Coronary artery (tissue), 2 donors: ENCODE data around the gene MEX3C.

Experiments used
- DNase-seq: peaks from one replicate; pipeline ENCODE4 v3.0.0-alpha.2; 2017; ENCODE audit warnings: low spot score
- H3K27ac ChIP-seq, 2 donors: fragments of 200-600 bp; sonication (generic); one replicate each; pipeline ENCODE4 v1.5.1; 2016 to 2019
- H3K4me3 ChIP-seq: fragments of 200-600 bp; sonication (generic); 2 replicates; pipeline ENCODE4 v1.5.1; 2016; ENCODE audit warnings: mild to moderate bottlenecking, moderate library complexity
- TF ChIP-seq, protein P1 (sequence below): fragments of 200-600 bp; sonication (generic); IDR thresholded peaks from one replicate; pipeline ENCODE4 v1.5.1; 2019; ENCODE audit warnings: antibody characterized with exemption

Gene MEX3C

DNA sequence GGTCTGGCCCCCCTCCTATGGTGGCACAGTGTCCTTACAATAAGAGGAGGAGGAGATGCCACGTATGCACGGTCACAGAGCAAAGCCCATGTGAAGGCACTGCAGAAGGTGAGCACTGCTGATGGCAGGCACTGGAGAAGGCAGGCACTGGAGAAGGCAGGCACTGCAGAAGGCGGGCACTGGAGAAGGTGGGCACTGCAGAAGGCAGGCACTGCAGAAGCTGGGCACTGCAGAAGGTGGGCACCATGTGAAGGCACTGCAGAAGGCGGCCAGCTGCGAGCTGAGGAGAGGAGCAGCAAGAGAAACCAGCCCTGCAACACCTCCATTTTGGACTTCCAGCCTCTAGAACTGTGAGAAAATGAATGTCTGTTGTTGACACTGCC, 46.3 kb downstream of the MEX3C start:
- no peak for DNase-seq
- Histone ChIP-seq H3K4me3 (no peak overlapping the region), H3K27ac (no peak overlapping the region)
- TF ChIP-seq, protein P1, sequence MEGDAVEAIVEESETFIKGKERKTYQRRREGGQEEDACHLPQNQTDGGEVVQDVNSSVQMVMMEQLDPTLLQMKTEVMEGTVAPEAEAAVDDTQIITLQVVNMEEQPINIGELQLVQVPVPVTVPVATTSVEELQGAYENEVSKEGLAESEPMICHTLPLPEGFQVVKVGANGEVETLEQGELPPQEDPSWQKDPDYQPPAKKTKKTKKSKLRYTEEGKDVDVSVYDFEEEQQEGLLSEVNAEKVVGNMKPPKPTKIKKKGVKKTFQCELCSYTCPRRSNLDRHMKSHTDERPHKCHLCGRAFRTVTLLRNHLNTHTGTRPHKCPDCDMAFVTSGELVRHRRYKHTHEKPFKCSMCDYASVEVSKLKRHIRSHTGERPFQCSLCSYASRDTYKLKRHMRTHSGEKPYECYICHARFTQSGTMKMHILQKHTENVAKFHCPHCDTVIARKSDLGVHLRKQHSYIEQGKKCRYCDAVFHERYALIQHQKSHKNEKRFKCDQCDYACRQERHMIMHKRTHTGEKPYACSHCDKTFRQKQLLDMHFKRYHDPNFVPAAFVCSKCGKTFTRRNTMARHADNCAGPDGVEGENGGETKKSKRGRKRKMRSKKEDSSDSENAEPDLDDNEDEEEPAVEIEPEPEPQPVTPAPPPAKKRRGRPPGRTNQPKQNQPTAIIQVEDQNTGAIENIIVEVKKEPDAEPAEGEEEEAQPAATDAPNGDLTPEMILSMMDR: no peak

DNA sequence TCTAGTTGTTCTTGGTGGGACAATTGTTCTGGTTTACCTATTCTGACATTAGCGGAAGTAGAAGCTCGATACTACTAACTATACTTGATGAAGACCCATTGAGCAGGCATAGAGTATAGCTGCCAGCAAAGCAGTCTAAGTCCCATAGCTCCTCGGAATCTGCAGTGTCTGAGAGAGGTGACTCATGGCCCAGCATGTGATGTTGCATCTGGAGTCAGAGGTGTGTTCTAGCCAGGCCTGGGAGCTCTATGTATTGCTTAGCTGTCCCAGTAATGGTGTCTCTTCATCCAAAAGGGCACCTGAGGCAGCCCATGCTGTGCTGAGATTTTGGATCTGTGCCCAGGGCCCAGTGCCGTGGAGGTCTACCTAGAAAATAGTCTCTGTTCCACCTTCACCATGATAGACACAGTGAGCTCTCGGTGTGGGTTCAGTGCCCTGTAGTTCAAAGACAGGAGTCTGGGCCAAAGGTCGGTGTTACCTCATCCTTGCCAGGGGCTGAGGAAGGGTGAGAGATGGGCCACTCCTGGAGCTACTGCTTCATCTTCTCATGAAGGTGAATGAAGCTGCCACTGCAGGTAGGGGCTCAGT, 47.3 kb downstream of the MEX3C start:
- DNase-seq: no peak
- TF ChIP-seq, protein P1: no peak
- no peak overlapping the region for H3K4me3 ChIP-seq
- H3K27ac ChIP-seq: no peak overlapping the region

DNA sequence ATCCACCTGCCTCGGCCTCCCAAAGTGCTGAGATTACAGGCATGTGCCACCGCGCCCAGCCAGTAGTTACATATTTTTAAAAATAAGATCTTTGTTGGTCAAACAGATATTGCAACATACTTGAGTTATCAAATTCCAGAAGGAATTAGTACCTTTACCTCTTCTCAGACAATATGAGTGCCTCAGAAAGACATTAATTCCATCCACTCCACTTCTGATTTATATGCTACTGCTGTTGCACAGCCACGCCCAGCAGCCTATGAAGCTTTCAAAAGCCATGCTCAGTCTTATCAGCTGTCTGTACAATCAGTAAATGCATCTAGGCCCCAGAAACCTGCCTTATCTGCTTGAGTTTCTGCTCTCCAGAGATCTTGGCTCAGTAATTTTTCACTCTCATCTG, 47.8 kb downstream of the MEX3C start:
- Histone ChIP-seq H3K4me3 (no peak overlapping the region), H3K27ac (no peak overlapping the region)
- DNase-seq: no peak
- TF ChIP-seq, protein P1: no peak

GRCh38 chr18:51146909-51147308, 50.6 kb downstream of the MEX3C start:
- Histone ChIP-seq H3K4me3 (no peak overlapping the region), H3K27ac (no peak overlapping the region)
- DNase-seq: no peak
- TF ChIP-seq, protein P1: no peak

DNA sequence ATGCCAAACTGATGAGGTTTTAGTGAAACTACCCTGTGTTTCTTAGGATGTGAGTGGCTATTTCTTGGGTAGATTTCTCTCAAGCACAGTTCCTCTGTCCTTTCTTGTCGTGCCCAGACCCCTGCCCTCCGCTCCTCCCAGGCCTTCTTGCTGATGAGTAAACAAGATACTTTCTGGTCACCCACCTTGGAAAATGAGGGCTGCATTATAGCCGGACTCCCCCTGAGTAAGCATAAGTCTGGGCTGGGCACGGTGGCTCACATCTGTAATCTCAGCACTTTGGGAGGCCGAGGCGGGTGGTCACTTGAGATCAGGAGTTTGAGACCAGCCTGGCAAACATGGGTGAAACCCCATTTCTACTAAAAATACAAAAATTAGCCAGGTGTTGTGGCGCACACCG, 58.5 kb downstream of the MEX3C start:
- Histone ChIP-seq H3K4me3 (no peak overlapping the region), H3K27ac (no peak overlapping the region)
- DNase-seq: no peak
- TF ChIP-seq, protein P1: no peak

DNA sequence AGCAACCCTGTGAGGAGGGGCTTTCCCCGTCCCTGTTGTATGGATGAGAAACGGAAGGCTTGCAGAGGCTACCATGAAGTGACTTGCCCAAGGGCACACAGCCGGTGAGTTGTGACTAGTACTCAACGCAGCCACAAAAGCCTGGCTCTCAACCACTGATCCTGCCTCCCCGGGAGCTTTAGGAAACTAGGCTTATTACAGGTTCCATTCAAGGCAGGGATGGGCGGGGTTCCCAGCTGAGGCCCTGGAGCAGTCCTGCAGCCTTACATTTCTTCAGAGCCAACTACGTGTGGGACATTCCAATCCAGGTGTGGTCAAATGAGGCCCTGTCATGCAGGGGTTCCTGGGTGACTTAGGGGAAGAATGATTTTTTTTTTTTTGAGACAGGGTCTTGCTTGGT, 59.6 kb downstream of the MEX3C start:
- no peak for DNase-seq
- TF ChIP-seq, protein P1: no peak
- H3K4me3 ChIP-seq: no peak overlapping the region
- no peak overlapping the region for H3K27ac ChIP-seq

GRCh38 chr18:51137026-51137729, 60.3 kb downstream of the MEX3C start:
- DNase-seq: no peak
- H3K4me3 ChIP-seq: no peak overlapping the region
- no peak overlapping the region for H3K27ac ChIP-seq
- TF ChIP-seq, protein P1: no peak
